ENCODE results near the gene YIPF4.
"Not testable (repeated sequence)": the region's sequence is repeated elsewhere in the genome, so short reads cannot be mapped to it uniquely, and the experiment has no call there.

Gene YIPF4

DNA sequence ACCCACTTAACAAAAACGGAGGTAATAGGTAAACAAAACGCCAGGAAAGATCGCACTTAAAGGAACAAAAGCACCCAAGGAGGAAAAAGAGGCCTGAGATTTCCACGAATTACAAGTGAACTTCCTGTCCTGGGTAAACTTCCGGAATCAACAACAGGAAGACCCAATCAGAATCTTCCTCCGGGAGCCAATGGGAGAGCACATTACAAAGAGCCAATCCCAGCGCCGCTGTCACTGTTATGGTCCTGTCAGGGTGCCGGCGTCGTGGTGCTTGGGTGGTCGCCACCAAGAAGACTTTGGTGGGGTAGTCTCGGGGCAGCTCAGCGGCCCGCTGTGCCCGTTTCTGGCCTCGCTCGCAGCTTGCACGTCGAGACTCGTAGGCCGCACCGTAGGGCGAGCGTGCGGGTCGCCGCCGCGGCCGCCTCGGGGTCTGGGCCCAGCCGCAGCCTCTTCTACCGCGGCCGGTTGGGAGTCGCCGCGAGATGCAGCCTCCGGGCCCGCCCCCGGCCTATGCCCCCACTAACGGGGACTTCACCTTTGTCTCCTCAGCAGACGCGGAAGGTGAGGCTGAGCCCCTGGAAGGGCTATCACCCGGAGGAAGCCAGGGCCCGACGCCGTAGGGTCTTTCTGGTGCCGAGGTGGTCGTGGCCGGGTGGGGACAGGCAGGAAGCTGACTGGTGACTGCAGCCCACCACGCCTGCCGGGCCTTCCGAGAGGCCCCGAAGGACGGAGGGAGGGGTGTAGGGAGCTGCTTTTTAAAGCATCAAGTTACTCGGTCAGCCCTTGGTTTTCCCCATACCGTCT is at the start of gene YIPF4:
YIPF4 (plus strand) TSS at position 231 of the 804 bp plus-strand sequence; CDS start at position 483, 252 bp downstream.
- peak; percentile 79 for DNase-seq

DNA sequence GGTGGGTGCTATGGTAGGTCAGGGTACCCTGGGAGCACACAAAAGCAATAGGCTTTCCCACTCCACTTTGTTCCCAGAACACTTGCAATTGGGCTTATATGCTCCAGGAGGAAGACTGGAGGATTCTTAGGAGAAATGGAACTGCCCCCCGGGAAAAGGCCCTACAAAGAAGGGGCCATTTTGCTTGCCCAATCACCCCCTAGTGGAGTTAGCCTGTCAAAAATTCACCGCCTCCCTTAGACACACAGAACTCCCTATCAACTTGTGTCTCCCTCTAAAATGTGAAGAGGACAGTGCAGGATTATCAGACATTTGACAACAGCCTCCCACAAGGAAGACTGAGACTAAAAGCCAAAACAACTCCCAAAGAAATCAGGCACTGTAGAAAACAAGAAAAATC is 49.5 kb upstream of the YIPF4 start:
- DNase-seq: no peak

DNA sequence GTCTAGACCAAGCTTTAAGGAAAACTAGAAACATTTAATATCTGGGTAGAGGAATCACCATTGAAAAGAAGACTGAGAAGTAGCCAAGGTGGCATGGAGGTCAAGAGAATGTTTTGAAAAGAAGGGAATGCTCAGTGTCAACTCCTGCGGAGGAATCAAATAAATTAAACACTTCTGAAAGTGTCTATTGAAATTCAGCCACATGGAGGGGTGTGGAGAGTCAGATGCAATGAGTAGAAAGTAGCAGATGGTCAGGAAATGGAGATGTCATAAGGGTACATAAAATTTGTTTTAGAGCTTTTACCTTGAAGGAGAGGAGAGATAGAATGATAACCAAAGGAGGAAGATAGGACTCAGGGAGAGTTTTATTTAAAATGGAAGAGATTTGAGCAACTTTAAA is 48.1 kb upstream of the YIPF4 start:
- no peak for DNase-seq

DNA sequence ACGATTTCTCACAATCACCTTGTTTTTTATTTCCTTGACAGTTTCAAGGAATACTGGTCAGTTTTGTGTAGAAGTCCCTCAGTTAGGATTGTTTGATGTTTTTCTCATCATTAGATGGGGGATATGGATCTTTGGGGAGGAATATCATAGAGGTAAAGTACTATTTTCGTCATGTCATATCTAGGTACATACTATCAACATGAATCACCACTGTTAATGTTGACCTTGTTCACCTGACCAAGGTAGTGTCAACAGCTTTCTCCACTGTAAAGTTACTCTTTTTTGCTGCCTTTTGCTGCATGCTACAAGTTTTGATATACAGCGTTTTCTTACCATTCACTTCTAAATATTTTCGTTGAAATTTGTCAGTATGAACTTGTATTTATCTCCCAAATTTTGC is 45.7 kb upstream of the YIPF4 start:
- DNase-seq: no peak

DNA sequence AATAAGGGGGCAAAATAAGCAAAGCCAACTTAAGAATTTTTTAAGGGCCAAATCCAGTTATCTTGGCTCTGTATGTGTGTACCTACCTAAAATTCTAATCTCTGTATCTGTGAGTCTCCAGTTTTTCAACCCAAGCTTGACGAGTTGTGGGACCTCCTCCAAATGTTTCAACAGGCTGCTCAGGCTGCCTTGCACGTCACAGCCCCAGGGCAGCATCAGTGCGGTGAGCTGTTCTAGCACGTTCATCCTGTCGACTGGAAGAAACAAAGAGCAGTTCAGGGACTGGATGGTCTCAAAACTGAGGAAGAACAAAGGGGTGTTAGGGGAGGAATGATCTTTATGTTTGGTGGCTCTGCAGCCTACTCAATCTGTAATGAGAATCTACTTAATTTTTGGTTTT is 42.4 kb upstream of the YIPF4 start:
- no peak for DNase-seq

DNA sequence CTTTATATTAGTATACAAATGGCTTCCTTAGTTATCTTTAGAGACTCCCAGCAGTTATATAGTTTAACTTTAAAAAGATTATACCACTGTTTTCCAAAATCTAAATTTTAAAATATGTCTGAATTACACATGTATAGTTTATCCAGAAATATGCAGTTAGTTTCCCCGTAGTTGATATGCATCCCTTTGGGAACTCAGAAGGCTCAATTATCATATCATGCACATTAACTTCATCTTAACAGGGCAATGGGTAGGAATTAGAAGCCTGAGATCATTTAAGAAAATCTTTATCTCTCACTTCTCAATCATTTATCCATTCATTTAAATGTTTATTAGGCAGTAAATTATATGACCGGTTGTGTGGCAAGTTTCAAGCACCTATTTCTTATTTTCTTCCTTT is 40.2 kb upstream of the YIPF4 start:
- no peak for DNase-seq

DNA sequence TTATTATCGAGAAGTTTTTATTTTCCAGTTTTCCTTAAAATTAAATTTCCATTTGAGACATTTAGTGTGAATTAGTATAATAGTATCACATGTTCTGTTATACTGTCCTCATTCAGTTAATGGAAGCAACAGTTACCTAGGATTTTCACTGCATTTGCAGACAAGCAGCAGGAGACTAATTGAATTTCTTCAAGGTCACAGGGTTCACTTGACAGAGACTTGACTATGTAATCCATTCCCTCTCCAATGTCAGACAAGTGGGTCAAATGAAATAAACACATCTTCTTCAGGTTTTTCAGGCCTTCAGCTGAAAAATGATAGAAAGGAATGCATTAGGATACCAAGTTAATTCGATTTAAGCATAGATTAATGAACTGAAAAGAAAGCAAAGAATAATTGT is 39.7 kb upstream of the YIPF4 start:
- no peak for DNase-seq

DNA sequence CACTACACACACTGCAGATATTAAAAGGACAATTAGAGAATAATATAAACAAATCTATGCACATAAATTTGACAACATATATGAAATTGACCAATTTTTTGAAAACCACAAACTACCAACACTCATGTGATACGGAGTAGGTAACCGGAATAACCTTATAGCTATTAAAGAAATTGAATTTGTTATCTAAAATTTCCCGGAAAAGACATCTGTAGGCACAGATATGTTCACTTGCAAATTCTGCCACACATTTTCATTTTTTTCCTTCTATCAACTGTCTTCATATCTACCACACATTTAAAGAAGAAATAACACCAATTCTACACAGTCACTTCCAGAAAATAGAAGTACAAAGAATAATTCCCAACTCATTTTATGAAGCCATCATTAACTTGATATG is 35.4 kb upstream of the YIPF4 start:
- no peak for DNase-seq

DNA sequence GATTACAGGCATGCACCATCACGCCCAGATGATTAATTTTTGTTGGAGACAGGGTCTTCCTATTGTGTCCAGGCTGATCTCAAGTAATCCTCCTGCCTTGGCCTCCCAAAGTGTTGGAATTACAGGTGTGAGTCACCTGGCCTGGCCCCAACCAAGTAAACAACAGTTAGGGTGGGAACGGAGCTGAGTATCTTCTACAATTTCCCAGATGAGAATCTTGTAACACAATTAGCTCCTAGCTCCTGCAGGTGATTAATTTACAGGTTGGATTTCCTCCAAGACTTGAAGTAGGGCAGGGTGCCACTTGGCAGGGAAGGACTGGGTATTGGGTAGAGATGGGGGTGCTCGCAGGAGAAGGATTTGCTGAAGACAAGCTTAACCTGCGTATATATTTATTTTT is 30.8 kb upstream of the YIPF4 start:
- DNase-seq: peak; percentile 14

DNA sequence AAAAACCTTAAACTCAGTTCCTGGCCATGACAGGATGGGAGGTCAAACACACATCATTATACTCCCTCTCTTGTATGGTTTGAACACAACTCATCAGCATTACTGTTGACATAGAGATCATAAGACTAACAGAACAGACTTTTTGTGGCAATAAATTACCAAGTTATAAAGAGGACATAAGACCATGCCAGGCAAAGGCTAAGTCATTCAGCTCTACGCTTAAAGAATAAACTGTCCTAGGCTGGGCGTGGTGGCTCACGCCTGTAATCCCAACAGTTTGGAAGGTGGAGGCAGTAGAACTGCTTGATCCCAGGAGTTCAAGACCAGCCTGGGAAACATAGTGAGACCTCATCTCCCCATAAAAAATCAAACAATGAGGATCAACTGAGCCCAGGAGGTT is 29.4 kb upstream of the YIPF4 start:
- no peak for DNase-seq

DNA sequence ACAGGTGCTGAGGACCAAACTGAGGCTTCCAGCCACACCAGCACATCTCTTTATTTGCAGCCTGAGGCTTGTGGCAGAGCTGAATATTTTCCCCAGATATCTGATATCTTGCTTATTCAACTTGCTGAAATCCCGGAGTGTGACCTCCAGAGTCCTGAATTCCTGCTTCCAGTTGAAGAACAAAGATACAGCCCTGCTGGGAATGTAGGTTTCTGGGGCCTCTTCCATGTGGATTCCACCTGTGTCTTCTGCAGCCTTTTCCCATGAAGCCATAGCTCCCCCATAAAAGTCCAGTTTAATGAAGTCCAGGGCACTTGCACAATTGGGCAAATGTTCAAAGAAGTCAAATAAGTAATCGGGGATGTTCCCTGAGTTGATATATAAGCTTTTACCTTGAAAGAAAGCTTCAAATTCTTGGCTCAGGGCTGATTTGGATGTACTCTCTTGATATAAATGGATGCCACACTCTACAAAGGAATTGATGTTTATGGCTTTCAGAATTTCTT is 27.9 kb upstream of the YIPF4 start:
- DNase-seq: no peak

DNA sequence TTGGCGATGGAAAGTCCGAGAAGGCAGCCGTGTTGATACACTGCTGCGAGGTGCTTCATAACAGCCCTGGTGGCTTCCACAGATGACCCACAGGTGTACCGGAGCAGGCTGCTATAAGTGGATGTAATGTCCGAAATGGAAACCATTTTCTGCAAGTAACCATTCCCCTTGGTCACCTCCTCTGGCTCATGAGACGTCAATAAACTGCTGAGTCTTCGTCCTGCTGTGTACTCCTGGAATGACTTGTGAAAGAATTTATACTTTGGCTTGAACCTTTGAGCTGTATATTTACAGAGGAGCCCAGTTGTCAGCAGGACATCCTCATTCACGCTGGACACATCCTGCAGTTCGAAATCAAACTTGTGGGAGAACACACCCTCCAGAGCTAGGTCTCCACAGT is 27.4 kb upstream of the YIPF4 start:
- DNase-seq: no peak

DNA sequence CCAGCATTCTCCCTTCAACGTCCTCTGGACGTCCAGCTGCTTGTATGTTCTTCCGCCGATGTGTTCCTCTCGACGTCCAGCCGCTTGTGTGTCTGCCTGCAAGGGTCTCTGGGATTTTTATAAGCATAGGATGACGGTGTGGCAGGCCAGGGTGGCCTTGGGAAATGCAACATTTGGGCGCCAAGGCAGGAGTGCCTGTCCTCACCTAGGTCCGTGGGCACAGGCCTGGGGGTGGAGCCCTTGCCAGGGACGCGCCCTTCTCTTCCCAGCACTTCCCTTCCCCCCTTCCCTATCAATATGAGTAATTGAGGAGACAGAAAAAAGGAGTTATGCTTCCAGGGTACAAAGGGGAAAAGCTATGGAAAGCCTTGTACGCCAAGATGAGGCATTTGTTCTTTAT is 19.5 kb upstream of the YIPF4 start:
- DNase-seq: no peak

DNA sequence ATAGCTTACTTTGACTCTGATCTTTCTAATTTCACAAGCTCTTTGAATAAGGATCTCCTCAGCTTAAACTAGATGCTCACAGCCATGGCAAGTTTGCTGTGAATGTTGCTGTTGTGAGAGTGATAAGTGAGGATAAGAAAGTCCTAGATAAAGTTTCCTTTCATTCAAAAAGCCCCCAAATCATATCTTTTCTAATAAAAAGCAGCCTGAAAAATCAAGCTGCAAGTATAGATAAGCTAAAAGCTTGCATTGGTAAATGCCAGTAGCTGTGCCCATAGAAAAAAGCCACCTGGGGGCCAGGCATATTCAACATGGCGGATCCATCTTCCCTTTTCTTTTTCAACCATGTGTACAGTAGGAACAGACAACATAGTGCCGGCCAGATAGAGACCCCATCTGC is 17.3 kb upstream of the YIPF4 start:
- DNase-seq: no peak

DNA sequence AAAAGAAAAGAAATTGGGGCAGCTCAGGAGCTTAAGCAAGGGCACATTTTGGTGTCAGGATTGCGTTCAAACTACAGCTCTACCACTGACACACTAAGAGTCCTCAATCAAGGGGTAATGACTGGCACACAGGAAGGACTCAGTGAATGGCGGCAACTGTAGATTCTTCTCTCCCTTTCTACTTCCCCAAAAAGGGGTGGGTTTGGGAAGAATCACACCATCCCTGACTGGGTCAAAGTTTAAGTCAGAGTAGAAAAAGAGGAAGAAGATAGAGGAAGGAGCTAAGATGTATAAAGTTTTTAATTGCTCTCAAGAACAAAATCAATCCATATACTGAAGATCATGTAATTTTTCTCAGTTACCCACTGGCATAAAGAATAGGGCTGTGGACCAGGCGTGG is 15.6 kb upstream of the YIPF4 start:
- DNase-seq: no peak

DNA sequence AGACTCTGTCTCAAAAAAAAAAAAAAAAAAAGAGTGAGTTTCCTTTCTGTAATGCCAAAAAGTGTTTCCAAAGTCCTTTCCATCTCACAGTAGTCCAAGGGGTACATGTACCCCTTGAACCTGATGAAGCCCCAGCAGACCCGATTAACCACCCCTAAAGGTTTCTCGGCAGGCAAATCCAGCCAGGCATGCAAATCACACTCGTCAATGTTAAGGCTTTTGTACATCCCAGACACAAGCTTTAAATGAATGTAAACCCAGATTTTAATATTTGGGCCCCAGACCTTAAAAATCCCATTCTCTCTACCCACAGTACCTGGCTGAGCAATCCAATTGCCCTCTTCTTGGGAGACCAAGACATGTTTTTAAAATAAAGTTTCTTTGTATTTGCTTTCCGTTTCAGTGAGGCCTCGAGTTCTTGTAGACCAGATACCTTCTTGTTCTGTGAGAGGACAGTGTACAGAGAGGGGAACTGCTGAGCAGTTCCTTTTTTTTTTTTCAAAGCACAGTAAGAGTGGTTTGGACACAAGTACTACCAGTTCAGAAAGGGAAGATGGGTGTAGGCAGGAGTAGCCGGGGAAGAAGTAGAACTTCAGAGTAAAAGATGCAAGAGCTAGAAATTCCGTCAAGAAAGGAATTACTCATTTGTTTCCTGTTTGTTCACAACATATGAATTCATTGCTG is 13.1 kb upstream of the YIPF4 start, which contains the start of gene NLRC4:
NLRC4 (minus strand) TSS at position 465 of the 684 bp plus-strand sequence. CDS start 8,111 bp downstream, outside the sequence.
- no peak for DNase-seq

DNA sequence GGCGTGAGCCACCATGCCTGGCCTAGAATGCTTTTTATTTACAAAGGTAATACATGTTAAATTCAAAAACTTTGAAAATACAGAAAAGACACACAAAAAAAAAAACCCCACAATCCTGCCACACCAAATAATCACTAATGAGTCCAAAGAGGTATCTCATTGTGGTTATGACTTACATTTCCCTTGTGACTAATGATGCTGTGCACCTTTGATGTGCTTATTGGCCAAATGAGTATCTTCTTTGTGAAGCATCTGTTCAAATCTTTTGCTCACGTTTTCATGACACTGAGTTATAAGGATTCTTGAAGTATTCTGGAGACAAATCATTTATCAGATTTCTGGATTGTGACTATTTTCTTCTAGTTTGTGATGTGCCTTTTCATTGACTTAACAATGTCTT is 6.6 kb upstream of the YIPF4 start:
- no peak for DNase-seq

DNA sequence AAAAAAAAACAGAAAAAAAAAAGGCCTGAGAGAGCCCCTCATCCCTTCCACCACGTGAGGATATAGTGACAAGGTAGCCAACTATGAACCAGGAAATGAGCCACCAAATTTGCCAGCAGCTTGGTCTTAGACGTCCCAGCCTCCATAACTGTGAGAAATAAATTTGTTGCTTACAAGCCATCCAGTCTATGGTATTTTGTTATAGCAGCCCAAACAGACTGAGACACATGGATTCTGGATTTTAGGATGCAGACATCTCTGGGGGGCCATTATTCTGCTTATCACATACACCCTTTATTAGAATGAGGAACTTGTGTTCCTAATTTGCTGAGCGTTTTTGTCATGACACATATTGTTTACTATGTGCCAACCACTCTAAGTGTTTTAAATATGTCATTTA is 5.4 kb upstream of the YIPF4 start:
- DNase-seq: no peak

DNA sequence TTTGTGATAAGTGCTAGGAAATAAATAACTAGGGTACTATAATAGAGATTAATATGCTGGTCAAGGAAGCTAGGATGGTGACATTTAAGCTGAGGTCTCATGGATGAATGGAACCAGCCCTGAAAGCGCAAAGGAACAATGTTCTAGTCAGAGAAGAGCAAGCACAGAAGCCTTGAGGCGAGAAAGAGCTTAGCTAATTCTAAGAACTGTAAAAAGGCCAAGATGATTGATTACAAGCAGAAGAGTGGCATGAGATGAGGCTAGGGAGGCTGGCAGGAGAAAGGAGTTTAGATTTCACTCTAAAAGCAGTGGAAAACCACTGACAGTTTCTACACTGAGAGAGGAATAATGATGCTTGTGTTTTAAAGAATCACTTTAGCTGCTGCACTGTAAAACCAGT is 3.4 kb upstream of the YIPF4 start:
- DNase-seq: no peak

DNA sequence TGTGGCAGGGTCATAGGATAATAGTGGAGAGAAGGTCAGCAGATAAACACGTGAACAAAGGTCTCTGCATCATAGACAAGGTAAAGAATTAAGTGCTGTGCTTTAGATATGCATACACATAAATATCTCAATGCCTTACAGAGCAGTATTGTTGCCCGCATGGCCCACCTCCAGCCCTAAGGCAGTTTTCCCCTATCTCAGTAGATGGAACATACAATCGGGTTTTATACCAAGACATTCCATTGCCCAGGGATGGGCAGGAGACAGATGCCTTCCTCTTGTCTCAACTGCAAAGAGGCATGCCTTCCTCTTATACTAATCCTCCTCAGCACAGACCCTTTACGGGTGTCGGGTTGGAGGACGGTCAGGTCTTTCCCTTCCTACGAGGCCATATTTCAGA is 1.9 kb upstream of the YIPF4 start:
- not testable (repeated sequence) for DNase-seq

DNA sequence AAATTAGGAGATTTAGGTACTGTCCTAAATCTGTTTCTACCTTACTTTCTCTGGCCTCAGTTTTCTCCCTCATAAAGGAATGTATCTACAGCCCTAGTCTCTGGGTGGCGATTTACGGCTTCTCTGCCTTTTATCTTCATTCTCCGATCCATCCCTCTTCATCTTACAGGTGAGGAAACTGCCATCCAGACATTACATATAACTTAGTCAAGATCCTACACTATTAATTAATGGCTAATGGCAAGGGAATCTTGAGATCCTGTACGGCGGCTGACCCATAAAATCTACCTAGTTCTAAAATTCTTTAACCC is 386 bp upstream of the YIPF4 start:
- no peak for DNase-seq

DNA sequence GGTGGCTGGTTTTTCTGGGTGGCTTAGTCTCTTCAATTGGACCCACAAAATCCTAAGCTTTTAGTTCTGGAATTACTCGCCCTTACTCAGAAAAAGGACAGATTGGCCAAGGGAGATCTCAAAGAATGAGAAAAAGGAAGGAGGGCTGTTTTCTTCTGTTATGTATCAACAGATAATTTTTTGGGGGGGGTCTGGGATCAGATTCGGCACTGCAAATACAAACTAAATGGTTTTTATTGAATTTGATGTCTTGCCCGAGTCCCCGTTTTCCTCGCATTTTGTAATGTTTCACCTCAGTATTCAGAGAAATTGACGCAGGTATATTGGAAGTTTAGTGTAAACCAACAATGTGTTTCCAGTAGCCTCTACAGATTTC is 762 bp downstream of the YIPF4 start:
- DNase-seq: no peak

DNA sequence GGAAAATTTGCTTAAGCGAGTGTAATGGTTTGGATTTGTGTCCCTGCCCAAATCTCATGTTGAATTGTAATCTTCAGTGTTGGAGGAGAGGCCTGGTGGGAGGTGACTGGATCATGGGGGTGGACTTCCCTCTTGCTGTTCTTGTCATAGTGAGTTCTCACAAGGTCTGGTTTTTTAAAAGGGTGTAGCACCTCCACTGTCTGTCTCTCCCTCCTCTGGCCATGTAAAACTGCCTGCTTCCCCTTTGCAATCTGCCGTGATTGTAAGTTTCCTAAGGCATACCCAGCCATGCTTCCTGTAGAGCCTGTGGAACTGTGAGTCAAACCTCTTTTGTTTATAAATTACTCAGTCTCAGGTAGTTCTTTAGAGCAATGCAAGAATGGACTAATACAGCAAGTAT is 6.6 kb downstream of the YIPF4 start:
- DNase-seq: no peak

DNA sequence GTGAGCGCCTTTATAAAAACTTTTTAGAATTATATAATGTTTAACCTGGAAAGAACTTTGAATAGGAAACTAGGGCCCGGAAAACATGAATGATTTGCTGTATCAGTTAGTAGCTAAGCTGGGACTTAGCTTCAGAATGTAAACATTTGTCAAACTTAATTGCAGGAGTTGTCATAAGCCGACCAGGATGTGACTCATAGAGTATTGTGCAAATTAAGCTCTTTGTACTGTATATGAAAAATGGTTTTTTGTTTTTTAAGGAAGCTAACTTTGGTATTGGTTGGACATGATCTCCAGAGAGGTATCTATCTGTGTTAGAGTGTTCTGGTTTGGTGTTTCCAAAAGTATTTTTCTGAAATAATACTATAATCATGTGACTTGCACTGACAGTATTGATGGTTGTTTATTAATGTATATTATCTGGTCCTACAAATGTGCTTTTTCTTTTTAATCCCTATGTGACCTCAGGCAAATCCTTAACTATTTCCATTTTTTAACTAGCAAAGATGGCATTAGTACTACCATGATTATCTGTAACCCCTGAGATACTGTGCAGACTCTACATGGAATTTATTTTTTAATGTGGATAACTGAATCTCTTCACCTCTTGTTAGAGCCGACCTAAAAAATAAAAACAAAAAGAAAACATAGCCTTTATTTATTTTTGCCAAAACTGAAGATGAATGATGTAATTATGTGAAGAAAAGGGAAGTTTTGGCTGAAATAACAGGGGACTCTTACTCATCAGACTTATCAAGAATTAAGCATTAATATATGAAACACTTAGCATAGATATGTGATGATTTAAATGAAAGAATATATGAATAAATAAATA is 11.7 kb downstream of the YIPF4 start:
- DNase-seq: no peak
